SK-N-SH treated with all-trans-retinoic acid at 6 μM for 48 hours (cell line): ENCODE measurements around the gene ADAT3.

Source experiments
- ISL1 ChIP-seq: fragments of 250-450 bp; sonication (Bioruptor Pico); IDR thresholded peaks from 2 replicates; pipeline ENCODE4 v2.1.2; 2022; ENCODE audit warnings: mild to moderate bottlenecking, moderate library complexity
- PATZ1 ChIP-seq: fragments of 250-450 bp; sonication (Bioruptor Pico); IDR thresholded peaks from 2 replicates; pipeline ENCODE4 v1.8.0; 2020; ENCODE audit warnings: mild to moderate bottlenecking, moderate library complexity, borderline replicate concordance
- SNAI2 ChIP-seq: fragments of 250-450 bp; sonication (Bioruptor Pico); IDR thresholded peaks from 2 replicates; pipeline ENCODE4 v1.5.0; 2020; ENCODE audit warnings: mild to moderate bottlenecking, moderate library complexity

- TF ChIP-seq PATZ1 (CRISPR knock-in tag) (no peak), ISL1 (no peak), SNAI2 (CRISPR knock-in tag) (no peak)
Measured at GRCh38 chr19:1908364-1908678, 3.1 kb downstream of the ADAT3 start.
